ENCODE data around the gene KCNQ1. TPM values are rescaled to one million over a fixed set of nuclear protein-coding genes. Genes with fewer than 3 reads are reported as not detected.
A peak's percentile ranks its signal among the peaks of the same experiment; 100 is the strongest.

The KCNQ1 gene
- total RNA-seq, 1 donor from 2014 or later, result 2.7 TPM

DNA sequence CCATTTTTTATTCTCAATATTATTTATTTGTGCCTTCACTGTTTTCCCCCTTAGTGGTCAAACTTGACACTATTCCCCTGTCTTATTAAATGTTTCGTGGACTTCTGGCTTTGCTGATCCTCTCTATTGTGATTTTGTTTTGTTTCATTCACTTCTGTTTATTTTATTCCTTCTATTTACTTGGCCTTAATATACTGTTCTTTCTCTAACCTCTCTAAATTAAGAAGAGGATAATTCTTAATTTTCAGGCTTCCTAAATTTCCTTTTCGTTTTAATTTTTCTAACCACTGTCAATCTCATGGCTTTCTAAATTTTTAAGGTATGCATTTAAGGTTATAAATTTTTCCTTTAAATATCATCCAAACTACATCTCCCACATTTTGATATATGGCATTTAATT lies 338.0 kb downstream of the KCNQ1 start:
- Histone ChIP-seq H3K4me1 (peaks cover 31% of the 10 kb centered on the region), H3K27me3 (no peaks in the 10 kb centered on the region), H3K36me3 (no peaks in the 10 kb centered on the region), H3K9me3 (no peaks in the 10 kb centered on the region), H3K27ac (no peak overlapping the region), H3K4me3 (no peak overlapping the region)
- TF ChIP-seq, protein P1, sequence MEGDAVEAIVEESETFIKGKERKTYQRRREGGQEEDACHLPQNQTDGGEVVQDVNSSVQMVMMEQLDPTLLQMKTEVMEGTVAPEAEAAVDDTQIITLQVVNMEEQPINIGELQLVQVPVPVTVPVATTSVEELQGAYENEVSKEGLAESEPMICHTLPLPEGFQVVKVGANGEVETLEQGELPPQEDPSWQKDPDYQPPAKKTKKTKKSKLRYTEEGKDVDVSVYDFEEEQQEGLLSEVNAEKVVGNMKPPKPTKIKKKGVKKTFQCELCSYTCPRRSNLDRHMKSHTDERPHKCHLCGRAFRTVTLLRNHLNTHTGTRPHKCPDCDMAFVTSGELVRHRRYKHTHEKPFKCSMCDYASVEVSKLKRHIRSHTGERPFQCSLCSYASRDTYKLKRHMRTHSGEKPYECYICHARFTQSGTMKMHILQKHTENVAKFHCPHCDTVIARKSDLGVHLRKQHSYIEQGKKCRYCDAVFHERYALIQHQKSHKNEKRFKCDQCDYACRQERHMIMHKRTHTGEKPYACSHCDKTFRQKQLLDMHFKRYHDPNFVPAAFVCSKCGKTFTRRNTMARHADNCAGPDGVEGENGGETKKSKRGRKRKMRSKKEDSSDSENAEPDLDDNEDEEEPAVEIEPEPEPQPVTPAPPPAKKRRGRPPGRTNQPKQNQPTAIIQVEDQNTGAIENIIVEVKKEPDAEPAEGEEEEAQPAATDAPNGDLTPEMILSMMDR (IDR thresholded peaks at IDR 0.05), result no peak
- intact Hi-C loops (cut with DNase I), result no loop called here
- no peak for DNase-seq (ENCODE audit: extremely low spot score in 2 of 2)

DNA sequence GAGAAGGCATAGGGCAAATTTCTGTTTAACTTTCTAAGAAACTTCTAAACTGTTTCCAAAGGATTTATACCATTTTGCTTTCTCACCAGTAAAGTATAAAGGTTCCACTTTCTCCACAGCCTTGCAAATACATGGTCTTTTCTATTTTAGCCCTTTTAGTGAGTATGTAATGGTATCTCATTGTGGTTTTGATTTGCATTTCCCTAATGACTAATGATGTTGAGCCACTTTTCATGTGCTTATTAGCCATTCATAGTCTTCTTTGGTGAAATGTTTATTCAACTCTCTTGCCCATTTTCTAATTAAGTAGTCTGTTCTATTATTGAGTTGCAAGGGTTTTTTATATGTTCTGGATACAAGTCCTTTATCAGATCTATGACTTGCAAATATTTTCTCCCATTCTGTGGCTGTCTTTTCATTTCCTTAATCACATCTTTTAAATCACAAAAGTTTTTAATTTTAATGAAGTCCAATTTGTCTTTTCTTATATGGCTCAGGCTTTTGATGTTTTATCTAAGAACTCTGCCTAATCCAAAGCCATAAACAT lies 338.8 kb downstream of the KCNQ1 start:
- Histone ChIP-seq H3K27me3 (no peaks in the 10 kb centered on the region), H3K4me3 (no peak overlapping the region), H3K36me3 (no peaks in the 10 kb centered on the region), H3K4me1 (peaks cover 23% of the 10 kb centered on the region), H3K9me3 (no peaks in the 10 kb centered on the region), H3K27ac (no peak overlapping the region)
- TF ChIP-seq POLR2A (IDR thresholded peaks at IDR 0.05) (no peak), POLR2AphosphoS5 (IDR thresholded peaks at IDR 0.05; ENCODE audit: insufficient read depth in 1 of 2, low read depth in 1 of 2) (no peak)
- TF ChIP-seq, protein P1 (IDR thresholded peaks at IDR 0.05), result no peak
- intact Hi-C loops (cut with DNase I), result no loop called here
- no peak for DNase-seq (ENCODE audit: extremely low spot score in 2 of 2)

DNA sequence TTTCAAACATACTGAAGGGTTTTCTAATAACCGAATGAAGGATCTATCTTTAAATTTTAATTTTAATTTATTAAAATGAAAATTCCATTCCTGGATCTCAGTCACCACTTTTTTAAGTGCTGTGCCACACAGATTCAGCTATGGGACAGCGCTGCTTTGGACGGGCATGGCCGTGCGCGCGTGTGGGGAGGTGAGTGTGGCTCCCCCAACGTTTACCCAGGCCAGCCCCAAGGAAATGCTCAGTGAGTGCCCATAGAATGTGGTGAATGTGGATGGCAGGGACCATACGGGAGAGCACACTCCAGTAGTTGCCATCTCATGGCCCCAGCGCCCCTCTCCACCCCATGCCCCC lies 343.0 kb downstream of the KCNQ1 start:
- no peak for DNase-seq (ENCODE audit: extremely low spot score in 2 of 2)
- intact Hi-C loops (cut with DNase I), result no loop called here
- H3K4me1 ChIP-seq, result peaks cover 12% of the 10 kb centered on the region

DNA sequence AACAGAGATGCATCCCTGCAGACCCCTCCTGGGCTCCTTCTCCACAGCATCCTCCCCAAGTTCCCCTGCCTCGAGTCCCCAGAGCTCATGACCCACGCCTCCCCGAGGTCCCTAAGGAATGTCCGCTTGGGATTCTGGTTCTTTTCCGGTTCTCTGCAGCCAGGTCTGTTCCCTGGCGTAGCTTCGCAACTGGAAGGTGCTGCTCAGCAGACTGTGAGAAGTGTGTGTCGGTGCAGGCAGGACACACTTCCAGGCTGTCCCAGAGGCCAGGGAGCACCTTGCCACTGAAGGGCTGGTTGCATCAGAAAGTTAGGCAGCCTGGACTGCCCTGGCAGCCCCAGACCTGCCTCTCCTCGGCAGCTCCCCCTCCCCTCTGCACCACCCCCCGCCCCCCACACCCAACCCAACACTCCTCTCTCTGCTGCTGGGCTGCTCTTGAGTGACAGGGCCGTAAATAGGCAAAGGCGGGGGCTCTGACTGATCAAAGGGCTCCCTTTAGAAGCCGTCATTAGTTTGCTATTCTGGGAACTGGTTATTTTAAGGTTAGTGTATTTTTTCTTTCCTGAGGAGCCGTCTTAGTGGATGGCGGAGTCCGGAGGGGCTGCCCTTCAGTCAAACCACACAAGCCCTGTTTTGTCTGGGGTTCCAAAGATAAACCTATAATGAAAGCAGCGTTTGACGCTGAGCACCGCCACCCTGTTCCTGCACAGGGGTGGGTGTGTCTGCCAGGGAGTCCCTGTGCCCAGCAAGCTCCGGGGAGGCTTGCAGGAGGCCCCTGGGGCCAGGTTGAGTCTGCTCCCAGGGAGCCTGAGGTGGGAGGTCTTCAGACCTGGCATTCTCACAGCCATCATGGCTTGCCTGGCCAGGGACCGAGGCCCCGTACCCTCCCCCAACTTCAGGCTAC lies 343.6 kb downstream of the KCNQ1 start:
- intact Hi-C loops (cut with DNase I), result no loop called here
- DNase-seq (ENCODE audit: extremely low spot score in 2 of 2), result peak; percentile 60 to 93
- Histone ChIP-seq H3K4me3 (no peak overlapping the region), H3K4me1 (peaks cover 12% of the 10 kb centered on the region), H3K9me3 (no peaks in the 10 kb centered on the region), H3K27ac (no peak overlapping the region), H3K36me3 (no peaks in the 10 kb centered on the region), H3K27me3 (no peaks in the 10 kb centered on the region)
- TF ChIP-seq POLR2A (IDR thresholded peaks at IDR 0.05) (no peak), POLR2AphosphoS5 (IDR thresholded peaks at IDR 0.05; ENCODE audit: insufficient read depth in 1 of 2, low read depth in 1 of 2) (no peak)
- TF ChIP-seq, protein P1 (IDR thresholded peaks at IDR 0.05), result no peak

More for the DNA sequence above, 343.0 kb downstream of the KCNQ1 start:
- Histone ChIP-seq H3K36me3 (no peaks in the 10 kb centered on the region), H3K9me3 (no peaks in the 10 kb centered on the region), H3K27ac (no peak overlapping the region), H3K27me3 (no peaks in the 10 kb centered on the region), H3K4me3 (no peak overlapping the region)
- TF ChIP-seq POLR2A (IDR thresholded peaks at IDR 0.05) (no peak), POLR2AphosphoS5 (IDR thresholded peaks at IDR 0.05; ENCODE audit: insufficient read depth in 1 of 2, low read depth in 1 of 2) (no peak)
- TF ChIP-seq, protein P1 (IDR thresholded peaks at IDR 0.05), result no peak

DNA sequence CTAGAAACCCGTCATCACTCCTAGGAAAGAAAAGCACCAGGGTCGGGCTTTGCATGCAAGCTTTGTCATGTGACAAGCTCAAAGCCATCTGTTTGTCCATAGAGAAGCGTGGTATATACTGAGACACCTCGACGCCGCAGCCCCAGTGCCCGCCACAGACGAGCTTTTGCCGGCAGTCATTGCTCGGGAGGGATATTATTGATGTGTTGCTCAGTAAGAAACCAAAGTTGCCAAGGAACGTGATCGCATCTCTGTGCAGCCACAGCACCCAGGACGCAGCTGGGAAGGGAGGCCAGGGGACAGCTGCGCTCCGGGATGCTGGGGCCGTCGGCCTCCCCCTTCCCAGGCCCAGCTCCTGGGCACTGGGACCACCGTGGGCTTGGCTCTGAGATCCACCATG lies 344.5 kb downstream of the KCNQ1 start:
- Histone ChIP-seq H3K36me3 (no peaks in the 10 kb centered on the region), H3K9me3 (no peaks in the 10 kb centered on the region), H3K4me1 (peaks cover 12% of the 10 kb centered on the region), H3K4me3 (no peak overlapping the region), H3K27me3 (no peaks in the 10 kb centered on the region), H3K27ac (no peak overlapping the region)
- TF ChIP-seq, protein P1 (IDR thresholded peaks at IDR 0.05), result no peak
- TF ChIP-seq POLR2A (IDR thresholded peaks at IDR 0.05) (no peak), POLR2AphosphoS5 (IDR thresholded peaks at IDR 0.05; ENCODE audit: insufficient read depth in 1 of 2, low read depth in 1 of 2) (no peak)
- intact Hi-C loops (cut with DNase I), result no loop called here
- DNase-seq (ENCODE audit: extremely low spot score in 2 of 2), result peak; percentile 55 to 65
